Natural killer cell (primary cell): Measurements from ENCODE around the gene CRY2. TPM values are rescaled to one million over a fixed set of nuclear protein-coding genes. Genes with fewer than 3 reads are reported as not detected.

Source experiments
- ATAC-seq, 3 donors: fragments of 150-1000 bp in 2 of 3; fragments of 200-7000 bp in 1 of 3; cut with Tn5 transposase; 1 replicate in 1 of 3; 2 replicates in 2 of 3; pipeline ENCODE4 v1.10.0; 2021; ENCODE audit warnings: mild to moderate bottlenecking in 2 of 3, moderate library complexity in 2 of 3
- DNase-seq, 2 donors: peaks; one replicate each; pipeline versions ENCODE4 v3.0.0 to v3.0.0-alpha.2; 2013 to 2021; ENCODE audit warnings: mixed read lengths in 1 of 2
- H3K27ac ChIP-seq: one replicate; pipeline ENCODE4 v1.5.1; 2013; ENCODE audit warnings: mild to moderate bottlenecking, low read length
- H3K27me3 ChIP-seq: one replicate; pipeline ENCODE4 v1.6.1; 2013; ENCODE audit warnings: low read length; ENCODE audit not compliant: control insufficient read depth, insufficient read depth
- H3K36me3 ChIP-seq: one replicate; pipeline ENCODE4 v1.6.1; 2013; ENCODE audit warnings: low read length; ENCODE audit not compliant: control insufficient read depth, insufficient read depth
- H3K4me1 ChIP-seq: one replicate; pipeline ENCODE4 v1.6.1; 2013; ENCODE audit warnings: low read length; ENCODE audit not compliant: control insufficient read depth, insufficient read depth
- H3K4me3 ChIP-seq: one replicate; pipeline ENCODE4 v1.5.1; 2013; ENCODE audit warnings: low read length
- H3K9me3 ChIP-seq: one replicate; pipeline ENCODE4 v1.6.1; 2013; ENCODE audit warnings: low read length; ENCODE audit not compliant: control insufficient read depth, insufficient read depth
- H3K27ac Mint-ChIP-seq, 2 donors: one replicate each; pipeline ENCODE4 v1.8.0; 2022; ENCODE audit warnings: mild to moderate bottlenecking in 2 of 2, mixed read lengths in 2 of 2, moderate library complexity in 1 of 2
- H3K27me3 Mint-ChIP-seq, 2 donors: one replicate each; pipeline ENCODE4 v1.8.0; 2022; ENCODE audit warnings: low read depth in 2 of 2, mixed read lengths in 2 of 2
- H3K36me3 Mint-ChIP-seq: one replicate; pipeline ENCODE4 v1.8.0; 2022; ENCODE audit warnings: mixed read lengths
- H3K4me1 Mint-ChIP-seq, 2 donors: one replicate each; pipeline ENCODE4 v1.8.0; 2022; ENCODE audit warnings: mixed read lengths in 2 of 2
- H3K4me3 Mint-ChIP-seq: one replicate; pipeline ENCODE4 v1.8.0; 2022; ENCODE audit warnings: mild to moderate bottlenecking, moderate library complexity, mixed read lengths
- H3K9me3 Mint-ChIP-seq, 2 donors: one replicate each; pipeline ENCODE4 v1.8.0; 2022; ENCODE audit warnings: mixed read lengths in 2 of 2
- WGBS: methylation state at CpG from one replicate; pipeline ENCODE4 v1.1.7; 2013; ENCODE audit warnings: missing lambda C conversion rate; ENCODE audit not compliant: insufficient coverage; 5-methylcytosine and 5-hydroxymethylcytosine counted together
- intact Hi-C: fragments of 100-400 bp; cut with micrococcal nuclease; formaldehyde crosslinking; loops from one replicate; pipeline ENCODE4 v1.14.2; 2022
- total RNA-seq, 4 donors: library from RNA; stranded (reverse); fragments of 120-200 nt in 1 of 4; gene quantifications; one replicate each; pipeline versions ENCODE4 v1.2.3 to v1.2.4, GENCODE V29; 2013 to 2022
- TF ChIP-seq, protein P1 (sequence below): fragments of 200-600 bp; IDR thresholded peaks from one replicate; pipeline ENCODE4 v1.8.0; 2022; ENCODE audit warnings: antibody characterized with exemption

CRY2 gene
- total RNA-seq, 3 donors from 2014 or later (not counting 1 experiment from before 2014, with no cell fraction given): 124 to 214 (median 141) TPM

DNA sequence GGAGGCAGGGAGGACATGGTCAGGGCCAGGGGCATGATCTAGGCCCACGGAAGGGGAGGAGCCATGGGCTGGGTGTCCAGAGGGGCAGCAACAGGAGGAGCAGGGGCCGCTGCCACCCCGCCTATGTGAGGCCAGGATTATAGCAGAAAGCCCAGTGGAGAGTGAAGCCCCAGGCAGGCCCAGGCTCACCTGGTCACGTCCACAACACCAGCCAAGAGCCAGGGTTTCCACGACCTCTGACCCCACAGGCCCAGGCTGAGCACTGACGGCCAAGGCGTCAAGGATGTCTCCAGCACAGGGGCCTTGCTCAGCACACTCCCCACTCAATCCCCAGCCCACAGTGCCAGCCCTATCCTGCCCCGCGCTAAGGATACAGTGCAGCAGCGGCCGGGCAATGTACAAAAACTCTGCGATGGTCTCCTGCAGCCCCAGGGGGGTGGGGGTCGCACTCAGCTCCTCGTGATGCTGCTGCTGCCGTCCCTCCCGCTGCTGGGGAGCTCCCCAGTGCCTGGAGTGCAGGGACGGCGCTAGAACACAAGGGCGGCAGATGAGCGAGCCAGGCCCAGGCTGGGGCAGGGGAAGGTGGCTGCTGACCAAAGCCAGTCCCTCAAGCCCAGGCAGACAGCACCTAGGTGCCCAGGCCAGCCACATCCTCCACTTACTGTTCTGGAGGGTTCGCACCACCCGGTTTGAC lies 66.8 kb downstream of the CRY2 start:
- H3K4me3 Mint-ChIP-seq: peak overlapping the region; percentile 31

DNA sequence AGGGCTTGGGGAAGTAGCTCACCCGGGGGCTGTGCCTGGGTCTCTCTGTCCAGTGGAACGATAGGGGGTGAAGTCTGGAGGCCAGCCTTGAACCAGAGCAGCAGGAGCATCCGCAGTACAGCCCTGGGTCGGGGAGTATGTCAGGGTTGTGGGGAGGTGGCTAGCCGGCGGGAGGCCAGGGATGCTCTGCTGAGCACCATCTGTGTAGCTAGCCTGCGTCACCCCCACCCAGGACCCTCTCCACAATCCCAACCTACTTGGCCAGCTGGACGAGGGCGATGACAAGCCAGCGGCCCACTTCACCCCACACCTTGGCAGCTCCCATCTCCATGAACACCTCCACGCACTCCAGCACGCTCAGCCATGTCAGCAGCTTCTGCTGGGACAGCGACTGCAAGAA lies 68.2 kb downstream of the CRY2 start:
- DNase-seq (no peak), ATAC-seq (no peak)
- WGBS: 90% methylated on average over 13 of the region's 13 CpGs
- H3K4me1 Mint-ChIP-seq: peaks cover 30 to 39% of the 10 kb centered on the region in 2 donors
- Histone ChIP-seq H3K27me3 (no peaks in the 10 kb centered on the region), H3K4me3 (no peak overlapping the region), H3K4me1 (peaks cover 40% of the 10 kb centered on the region), H3K9me3 (no peaks in the 10 kb centered on the region), H3K36me3 (peaks cover 46% of the 10 kb centered on the region), H3K27ac (no peak overlapping the region)
- H3K27ac Mint-ChIP-seq: peak overlapping the region; percentile 12 to 96
- TF ChIP-seq, protein P1, sequence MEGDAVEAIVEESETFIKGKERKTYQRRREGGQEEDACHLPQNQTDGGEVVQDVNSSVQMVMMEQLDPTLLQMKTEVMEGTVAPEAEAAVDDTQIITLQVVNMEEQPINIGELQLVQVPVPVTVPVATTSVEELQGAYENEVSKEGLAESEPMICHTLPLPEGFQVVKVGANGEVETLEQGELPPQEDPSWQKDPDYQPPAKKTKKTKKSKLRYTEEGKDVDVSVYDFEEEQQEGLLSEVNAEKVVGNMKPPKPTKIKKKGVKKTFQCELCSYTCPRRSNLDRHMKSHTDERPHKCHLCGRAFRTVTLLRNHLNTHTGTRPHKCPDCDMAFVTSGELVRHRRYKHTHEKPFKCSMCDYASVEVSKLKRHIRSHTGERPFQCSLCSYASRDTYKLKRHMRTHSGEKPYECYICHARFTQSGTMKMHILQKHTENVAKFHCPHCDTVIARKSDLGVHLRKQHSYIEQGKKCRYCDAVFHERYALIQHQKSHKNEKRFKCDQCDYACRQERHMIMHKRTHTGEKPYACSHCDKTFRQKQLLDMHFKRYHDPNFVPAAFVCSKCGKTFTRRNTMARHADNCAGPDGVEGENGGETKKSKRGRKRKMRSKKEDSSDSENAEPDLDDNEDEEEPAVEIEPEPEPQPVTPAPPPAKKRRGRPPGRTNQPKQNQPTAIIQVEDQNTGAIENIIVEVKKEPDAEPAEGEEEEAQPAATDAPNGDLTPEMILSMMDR: no peak
- H3K9me3 Mint-ChIP-seq: no peaks in the 10 kb centered on the region
- H3K27me3 Mint-ChIP-seq: no peaks in the 10 kb centered on the region
- no peaks in the 10 kb centered on the region for H3K36me3 Mint-ChIP-seq
- intact Hi-C loops: loop anchor here (10.0 kb wide), 1 partner anchor 209 kb away; the partner anchor contains the start of gene PHF21A
- H3K4me3 Mint-ChIP-seq: no peak overlapping the region

More for the DNA sequence above, 66.8 kb downstream of the CRY2 start:
- intact Hi-C loops: loop anchor here (10.0 kb wide), 1 partner anchor 211 kb away; the partner anchor contains the start of gene PHF21A
- Mint-ChIP-seq H3K36me3 (no peaks in the 10 kb centered on the region), H3K9me3 (no peaks in the 10 kb centered on the region), H3K27ac (peak overlapping the region in 1 of 2 donors; percentile 64), H3K27me3 (no peaks in the 10 kb centered on the region), H3K4me1 (peaks cover 27 to 35% of the 10 kb centered on the region in 2 donors)
- 91% methylated on average over 22 of the region's 22 CpGs for WGBS
- DNase-seq (no peak), ATAC-seq (no peak)
- TF ChIP-seq, protein P1: no peak
- Histone ChIP-seq H3K36me3 (peaks cover 58% of the 10 kb centered on the region), H3K9me3 (no peaks in the 10 kb centered on the region), H3K4me1 (peaks cover 27% of the 10 kb centered on the region), H3K27ac (no peak overlapping the region), H3K4me3 (no peak overlapping the region), H3K27me3 (no peaks in the 10 kb centered on the region)

DNA sequence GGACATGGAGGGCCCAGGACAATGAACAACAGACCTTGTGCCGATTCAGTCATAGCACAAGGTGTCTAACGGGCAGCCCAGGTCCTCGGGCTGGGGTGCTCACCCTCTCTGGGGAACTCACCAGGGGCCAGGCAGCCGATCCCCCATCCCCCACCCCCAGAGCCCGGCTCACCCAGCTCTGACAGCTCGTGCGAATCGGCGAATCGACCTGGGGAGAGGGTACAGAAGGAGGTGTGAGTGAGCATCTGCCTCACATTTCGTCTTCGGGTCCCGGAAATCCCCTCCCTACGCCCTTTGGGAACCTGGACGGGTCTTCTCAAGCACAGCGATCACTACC lies 70.0 kb downstream of the CRY2 start:
- WGBS: 8% methylated on average over 14 of the region's 16 CpGs
- peak overlapping the region; percentile 97 for H3K4me3 Mint-ChIP-seq
- no peaks in the 10 kb centered on the region for H3K9me3 Mint-ChIP-seq
- peak overlapping the region; percentile 96 for H3K27ac Mint-ChIP-seq
- peaks cover 0 to 4% of the 10 kb centered on the region in 2 donors for H3K27me3 Mint-ChIP-seq
- Histone ChIP-seq H3K36me3 (peaks cover 34% of the 10 kb centered on the region), H3K4me3 (peak overlapping the region; percentile 85), H3K9me3 (no peaks in the 10 kb centered on the region), H3K27me3 (peaks cover 3% of the 10 kb centered on the region), H3K27ac (peak overlapping the region; percentile 91), H3K4me1 (peaks cover 52% of the 10 kb centered on the region)
- TF ChIP-seq, protein P1: no peak
- peak in 2 of 3 donors; percentile 1 to 11 for ATAC-seq
- no peak for DNase-seq
- intact Hi-C loops: loop anchor here (10.0 kb wide), 1 partner anchor 208 kb away; the partner anchor contains the start of gene PHF21A
- peaks cover 30 to 43% of the 10 kb centered on the region in 2 donors for H3K4me1 Mint-ChIP-seq
- no peaks in the 10 kb centered on the region for H3K36me3 Mint-ChIP-seq
